SK-N-DZ (cell line): ENCODE results near the gene MTA3.

Experiments
- DNase-seq: peaks from one replicate; pipeline ENCODE4 v3.0.0-alpha.2; 2015; ENCODE audit warnings: low spot score

The MTA3 gene

DNA sequence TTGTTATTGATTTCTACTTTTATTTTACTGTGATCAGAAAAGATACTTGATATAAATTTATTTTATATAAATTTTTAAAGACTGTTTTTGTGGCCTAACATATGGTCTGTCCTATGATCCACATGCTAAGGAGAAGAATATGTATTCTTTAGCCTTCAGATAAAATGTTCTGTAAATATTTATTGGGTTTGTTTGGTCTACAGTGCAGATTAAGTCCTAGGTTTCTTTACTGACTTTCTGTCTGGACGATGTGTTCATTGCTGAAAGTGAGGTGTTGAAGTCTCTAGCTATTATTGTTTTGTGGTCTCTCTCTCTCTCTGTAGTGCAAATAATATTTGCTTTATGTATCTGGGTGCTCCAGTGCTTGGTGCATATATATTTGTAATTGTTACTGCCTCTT lies 165.4 kb downstream of the MTA3 start:
- DNase-seq, result no peak

DNA sequence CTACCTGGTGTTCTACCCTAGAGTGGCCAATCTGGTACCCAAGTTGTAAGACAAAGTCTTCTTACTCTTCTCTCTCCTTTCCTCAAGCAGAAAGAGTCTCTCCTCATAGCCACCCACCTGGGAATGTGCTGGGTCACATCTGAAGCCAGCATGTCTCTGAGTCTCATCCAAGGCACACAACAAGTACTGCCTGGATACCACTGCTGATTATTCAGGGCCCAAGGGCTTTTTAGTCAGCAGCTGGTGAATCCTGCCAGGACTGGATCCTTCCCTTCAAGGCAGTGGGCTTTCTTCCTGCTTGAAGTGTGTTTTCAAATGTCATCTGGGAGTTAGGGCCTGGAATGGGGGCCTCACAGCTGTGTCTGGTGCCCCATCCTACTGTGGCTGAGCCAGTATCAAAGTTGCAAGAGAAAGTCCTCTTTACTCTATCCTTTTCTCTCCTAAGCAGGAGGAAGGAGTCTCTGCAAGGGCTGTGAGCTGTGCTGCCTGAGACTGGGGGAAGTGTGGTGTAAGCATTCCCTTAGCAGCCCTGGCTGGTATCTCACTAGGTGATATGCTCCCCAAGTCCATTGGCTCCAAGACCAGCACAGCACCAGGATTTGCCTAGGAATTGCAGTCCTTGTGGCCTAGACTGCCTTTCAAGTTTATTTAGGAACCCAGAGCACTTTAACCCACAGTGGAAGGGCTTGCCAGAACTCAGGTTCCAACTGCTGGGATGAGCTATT lies 168.3 kb downstream of the MTA3 start:
- no peak for DNase-seq

DNA sequence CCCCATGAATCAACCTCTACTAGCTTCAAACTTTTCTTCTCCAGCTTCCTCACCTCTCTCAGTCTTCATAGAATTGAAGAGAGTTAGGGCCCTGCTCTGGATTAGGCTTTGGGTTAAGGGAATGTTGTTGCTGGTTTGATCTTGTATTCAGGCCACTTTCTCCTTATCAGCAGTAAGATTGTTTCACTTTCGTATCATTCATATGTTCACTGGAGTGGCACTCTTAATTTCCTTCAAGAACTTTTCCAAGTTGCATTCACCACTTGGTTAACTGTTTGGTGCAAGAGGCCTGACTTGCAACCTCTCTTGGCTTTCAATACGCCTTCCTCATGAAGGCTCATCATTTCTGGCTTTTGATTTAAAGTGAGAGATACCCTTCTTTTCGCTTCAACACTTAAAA lies 172.7 kb downstream of the MTA3 start:
- no peak for DNase-seq

DNA sequence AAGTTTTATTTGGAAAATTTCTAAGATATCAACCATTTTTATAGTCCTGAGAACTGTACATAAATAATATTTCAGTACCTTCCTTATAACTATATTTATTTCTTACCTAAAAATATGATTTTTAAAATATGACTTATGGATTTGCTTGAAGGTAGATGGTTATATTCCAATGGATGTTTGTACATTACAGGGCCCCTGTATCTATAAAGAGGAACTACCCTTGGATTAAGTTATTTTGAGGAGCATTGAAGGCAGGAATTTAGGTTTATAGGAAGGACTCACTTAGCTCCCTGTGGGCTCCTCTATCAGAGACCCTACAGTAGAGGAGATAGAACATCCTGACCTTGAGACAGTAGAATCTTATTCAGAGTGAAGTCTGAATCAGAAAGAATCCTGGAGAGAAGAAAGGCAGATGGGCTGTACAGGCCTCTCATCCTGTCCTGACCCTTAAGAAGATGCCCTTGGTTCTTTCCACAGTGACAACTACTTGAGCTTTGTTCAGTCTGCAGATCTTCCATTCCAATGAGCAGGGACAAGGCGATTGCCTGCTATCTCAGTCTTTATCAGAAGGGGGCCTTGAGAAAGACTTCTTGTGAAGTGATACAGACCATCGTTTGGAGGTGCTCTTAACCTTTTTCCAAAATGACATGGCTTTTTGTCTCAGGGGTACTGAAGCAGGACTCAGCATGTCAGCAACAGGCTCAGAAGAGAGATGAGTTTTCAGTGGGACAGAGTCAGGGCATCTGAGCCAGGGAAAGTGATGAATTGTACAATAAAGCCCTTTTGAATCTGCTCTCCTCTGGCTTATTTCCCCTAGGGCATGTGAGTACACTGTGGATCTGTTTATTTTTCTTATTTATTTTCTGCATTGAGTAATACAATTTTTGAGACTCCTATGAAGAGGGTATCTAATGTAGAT lies 174.6 kb downstream of the MTA3 start:
- no peak for DNase-seq

DNA sequence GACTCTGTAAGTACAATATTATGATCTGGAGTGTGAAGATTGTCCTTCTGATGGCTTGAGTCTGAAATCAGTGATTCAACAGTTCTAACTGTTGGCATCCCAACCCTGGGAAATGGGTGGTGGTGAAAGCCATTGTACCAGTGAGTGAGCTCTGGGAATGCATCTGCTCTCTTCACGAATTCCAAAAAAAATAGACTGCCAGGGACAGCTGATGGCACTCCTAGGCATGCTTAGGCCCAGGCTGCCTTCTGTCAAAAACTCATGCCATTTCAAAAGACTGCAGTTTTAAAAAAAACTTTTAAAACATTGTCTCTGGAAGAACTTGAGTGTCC lies 175.2 kb downstream of the MTA3 start:
- DNase-seq, result no peak

DNA sequence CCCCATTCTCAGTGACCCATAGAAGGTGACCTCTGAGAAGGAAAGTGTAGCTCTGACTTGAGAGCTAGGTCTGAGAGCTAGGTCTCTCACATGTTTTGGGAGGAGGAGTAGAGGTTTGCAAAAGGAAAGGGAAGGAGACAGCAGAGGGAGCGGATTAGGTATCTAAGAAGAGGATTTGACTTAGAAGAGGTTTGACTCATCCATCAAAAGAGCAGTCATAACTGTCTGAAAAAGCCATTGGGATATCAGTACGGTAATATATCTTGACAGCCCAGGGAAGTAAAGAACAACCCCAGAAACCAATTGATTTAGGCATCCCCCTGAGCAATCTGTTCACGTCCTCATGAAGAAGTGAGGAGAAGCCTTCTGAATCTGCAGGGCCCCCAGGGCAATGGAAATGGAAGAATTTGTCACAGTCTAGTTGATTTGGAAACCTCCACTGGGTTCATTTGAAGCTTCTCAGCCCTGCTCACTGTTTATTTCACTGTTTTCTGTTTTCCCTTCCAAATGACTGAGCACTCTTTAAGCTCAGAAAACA lies 176.2 kb downstream of the MTA3 start:
- no peak for DNase-seq

DNA sequence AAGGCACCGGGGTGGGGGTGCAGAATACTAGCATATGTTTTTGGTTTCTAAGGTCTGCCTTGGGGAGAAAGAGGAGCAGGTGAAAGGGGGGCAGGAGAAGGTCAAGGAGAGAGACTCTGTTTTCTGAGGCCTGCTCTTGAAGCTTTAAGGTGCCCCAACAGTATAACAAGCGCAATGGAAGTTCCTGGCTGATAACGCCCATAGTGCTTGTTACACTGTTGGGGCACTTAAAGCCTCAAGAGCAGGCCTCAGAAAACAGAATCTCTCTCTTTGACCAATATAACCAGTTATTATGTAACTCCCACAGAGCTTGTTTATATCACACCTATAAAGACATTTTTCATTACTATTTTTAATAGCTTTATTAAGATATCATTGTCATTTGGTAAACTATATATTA lies 179.0 kb downstream of the MTA3 start:
- DNase-seq, result no peak

DNA sequence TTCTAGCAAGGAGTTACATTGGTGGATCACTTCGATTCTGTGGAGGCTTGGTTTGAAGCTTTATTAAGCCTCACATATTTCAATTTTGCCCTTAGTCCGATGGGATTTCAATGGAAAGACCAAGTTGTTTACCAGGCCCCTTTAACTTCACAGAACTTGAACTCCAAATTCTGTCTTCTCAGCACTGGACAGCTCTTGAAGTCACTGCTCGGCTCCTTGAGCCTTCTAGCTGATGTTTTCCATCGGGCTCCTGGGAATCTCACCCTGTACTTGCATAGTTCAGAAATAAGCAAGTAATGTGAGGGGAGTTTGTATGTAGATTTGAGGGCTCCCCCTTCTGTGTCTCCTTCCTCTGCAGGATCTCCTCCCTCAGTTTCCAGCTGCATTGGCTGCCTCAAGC lies 180.4 kb downstream of the MTA3 start:
- DNase-seq, result no peak

DNA sequence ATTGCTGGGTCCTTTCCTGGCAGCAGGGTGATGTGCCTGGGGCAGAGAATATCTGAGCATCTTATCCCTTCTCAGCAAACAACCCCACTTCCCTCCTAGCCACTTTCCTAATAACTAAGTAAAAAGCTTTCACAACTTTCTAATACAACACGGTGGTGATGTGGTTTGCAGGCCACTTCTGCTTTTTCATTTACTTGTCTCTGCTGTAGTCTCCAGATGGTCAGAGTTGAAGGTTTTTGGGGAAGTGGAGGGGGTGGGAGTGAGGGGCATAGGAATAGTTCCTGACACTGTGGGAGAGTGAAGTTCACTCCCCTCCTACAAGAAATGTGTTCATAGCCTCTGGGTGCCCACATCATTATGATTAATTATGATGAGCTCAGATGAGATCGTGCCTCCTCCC lies 183.9 kb downstream of the MTA3 start:
- DNase-seq, result no peak

DNA sequence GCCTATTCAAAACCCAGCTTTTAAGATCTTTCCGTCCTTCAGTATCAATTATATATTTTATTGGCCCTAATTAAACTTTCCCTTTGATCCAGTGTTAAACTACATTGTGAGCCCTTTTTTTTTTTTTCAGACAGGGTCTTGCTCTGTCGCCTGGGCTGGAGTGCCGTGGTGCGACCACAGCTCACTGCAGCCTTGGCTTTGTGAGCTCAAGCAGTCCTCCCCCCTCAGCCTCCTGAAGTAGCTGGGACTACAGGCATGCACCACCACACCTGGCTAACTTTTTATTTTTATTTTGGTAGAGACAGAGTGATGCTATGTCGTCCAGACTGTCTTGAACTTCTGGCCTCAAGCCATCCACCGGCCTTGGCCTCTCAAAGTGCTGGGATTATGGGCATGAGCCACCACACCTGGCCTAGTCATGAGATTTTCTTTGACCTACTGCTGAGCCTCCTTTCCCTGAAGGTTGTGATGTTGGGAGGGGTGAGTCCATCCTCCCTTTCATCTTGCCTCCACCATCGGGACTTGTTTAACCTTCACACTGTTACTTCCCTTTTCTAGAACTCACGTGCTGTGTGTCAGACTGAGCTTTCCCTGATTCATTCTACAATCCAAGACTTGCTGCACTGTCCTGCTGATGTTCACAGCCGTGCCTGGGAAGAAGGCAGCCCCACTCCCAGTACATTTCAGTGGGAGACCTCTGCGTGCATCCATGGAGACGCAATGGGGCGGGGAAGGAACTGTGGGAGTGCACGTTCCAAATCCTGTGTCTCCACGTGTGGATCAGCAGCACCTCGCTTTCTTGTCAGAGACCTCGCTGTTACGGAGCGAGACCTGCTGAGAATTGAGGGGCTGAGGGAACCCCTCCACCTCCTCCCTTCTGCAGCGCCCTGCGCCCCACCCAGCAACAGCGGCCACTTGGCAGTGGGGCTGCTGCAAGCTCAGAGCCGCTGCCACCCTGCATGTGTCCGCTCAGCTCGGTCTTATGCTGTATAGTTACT lies 184.7 kb downstream of the MTA3 start:
- no peak for DNase-seq

DNA sequence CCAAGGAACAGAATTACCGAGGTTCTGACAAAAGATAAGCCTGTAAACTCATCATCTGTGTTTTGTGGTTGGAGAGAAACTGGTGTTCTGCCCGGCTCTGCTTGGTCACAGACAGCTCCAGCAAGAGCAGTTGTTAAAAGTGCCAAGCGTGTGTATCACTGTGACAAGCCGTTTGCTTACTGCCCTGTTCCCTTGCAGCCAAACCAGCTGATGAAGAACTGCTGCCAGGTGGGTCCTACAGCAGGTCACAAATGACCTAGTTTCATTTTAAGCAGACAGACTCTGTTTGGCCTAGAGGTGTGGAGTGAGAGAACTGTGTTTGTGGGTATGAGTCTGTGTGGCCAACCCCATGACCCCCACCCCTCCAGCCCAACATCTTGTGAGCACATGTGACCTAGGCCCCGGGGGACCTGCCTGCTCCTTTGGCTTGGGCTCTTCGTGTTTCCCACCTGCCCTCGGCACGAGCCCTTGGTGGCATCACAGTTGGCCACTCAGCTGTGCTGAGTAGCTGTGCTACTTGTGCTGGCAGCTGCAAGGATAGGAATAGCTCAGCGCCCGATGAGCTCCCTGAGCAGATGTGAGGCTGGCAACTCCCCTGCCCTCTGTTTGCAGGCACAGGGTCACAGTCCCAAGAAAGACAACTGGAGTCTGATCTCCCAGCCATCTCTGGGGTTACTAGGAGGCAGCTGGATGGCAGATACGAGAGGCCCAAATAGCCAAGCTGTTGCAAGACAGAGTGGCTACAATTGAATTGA lies 185.8 kb downstream of the MTA3 start:
- no peak for DNase-seq

DNA sequence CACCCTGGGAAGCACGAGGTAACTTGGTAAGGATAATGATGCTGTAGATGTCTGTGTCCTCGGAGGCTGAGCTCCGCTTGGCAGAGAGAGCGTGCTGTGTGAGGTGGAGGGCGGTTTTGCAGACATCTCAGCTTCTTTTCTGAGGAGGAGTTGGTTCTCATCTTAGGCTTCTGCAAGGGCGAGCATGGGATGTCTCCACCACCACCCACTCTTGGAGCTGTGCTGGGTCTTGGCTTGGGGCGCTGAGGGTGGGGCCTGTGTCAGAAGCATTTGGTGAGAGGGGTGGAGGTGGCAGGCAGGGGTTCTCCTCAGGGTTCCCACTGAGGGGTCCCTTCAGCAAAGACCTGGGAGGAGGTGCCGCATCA lies 186.3 kb downstream of the MTA3 start:
- DNase-seq, result no peak

DNA sequence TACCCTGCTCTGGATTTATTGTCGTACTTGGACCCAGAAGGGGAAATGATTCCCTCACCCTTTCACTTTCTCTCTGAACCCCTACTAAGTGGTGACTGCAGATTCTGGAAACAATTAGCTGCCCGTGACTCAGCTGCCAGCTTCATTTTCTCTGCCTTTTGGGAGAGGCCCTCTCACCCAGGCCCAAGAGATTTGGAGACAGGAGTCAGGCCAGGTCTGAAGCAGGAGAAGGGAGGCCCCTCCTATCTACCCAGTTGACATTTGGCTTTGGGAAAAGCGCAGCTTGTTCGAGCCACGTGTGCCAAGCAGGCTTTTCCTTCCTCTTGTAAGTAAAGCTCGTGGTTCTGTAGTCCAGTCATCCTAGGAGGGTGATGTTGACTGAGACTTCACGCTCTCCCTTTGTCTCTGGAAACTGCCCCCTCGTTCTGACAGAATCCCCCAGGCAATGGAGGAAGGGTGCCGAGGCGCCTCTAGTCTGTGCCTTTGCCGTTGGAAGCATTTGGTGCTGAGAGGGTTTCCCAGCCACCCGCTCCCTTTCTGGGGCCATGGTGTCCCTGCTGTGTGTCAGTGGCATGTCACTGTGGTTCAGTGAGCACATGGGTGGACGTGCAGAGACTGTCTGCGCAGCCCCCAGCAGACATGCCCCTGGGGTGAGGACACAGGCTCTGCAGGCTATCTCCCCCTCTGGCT lies 186.9 kb downstream of the MTA3 start:
- no peak for DNase-seq

DNA sequence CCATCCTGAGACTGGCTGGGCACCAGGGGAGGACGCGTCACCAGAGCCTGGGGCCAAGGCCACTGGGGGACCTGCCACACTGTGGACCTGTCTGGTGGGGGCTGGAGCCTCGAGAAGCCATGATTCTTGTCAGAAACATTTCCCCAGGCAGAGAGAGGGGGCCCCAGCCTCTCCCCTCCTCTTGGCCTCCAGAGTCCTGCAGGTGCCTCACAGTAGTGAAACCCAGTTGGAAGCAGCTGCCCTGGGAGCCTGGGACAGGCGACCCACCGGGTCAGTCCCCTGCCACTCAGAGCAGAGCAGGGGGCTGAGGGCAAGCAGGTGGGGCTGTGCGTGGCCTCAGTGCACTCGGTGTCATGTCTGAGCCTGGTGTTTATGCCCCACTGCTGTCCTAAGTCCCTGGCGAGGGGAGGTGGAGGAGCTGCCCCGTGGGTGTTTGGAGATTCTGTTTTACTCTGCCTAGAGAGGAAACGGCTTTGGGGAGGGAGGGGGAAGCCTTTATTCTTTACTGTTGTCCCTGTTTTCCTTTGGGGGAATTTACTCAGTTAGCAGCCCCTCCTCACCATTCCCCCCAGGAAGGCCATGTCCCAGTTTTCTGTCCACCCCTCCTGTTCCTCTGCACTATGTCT lies 187.8 kb downstream of the MTA3 start:
- DNase-seq, result no peak

DNA sequence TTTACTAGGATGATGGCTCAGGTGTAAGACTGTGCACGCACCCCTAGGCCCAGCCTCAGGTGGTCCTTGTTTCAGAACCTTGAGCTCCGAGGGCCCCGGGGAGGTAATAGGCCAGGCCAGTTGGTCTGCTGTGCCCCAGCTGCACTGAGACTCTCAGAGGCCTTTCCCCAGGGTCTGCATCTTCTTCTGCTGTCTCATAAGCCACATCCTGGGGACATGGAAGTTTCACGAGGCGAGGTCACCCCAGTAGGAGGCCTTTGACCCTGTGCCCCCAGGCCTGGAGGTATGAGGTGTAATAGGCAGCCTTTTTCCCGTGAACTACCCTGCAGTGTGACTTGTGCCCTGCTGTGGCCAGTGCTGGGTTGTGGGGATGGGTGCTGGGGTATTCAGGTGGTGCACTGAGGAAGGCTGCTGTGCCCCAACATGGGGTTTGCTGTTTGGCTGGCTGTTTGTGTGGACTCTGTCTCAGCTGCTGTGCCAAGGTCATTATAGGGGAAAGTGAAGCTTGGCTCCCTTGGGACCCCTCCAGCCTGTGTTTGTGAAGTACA lies 188.6 kb downstream of the MTA3 start:
- no peak for DNase-seq

DNA sequence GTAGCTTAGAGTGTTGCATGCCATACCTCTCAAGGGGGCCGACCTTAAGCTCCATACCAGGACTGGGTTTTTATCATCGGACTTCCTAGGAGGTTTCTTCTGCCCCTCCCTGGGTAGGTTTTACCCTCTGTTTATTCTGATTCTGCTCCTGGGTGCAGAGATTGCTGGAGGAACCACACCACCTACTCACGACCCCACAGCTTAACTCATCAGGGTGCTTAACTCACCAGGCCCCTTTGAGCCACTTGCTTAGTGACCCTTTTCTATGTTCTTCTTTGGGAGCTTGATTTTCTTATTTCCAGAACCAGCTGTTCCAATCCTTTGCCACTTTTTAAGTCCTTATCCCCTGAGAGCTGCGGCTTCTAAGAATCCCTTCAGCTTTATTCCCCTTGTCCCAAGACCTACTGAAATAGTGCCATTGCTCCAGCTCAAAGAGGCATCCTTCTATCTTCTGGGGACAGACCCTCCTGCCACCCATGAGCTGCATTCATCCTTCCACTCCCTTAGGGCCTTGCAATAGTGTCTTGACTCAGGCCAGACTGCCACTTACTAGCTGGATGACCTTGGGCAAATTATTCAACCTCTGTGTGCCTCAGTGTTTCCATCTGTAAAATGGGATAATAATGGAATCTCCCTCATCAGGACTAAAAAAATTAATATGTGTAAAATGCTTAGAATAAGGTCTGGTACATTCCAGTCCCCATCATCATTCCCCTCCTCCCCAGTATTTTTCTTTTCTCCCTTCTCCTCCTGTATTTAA lies 189.7 kb downstream of the MTA3 start:
- no peak for DNase-seq

DNA sequence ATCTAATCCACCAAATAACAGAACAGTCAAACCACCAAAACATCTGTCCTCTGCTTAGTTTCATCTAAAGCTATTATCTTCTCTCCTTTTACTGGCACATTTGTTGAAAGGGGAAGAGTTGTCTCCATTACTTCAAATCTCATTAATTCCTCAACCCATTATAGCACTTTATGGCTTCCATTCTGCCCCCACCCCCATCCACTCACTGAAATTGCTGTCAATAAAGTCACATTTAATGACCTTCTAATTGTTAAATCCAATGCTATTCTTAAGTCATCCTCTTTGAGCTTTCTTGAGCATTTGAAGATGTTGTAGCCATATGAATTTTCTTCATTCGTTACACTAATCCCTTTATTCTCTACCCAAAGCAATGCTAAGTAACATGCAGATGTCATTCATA lies 190.3 kb downstream of the MTA3 start:
- no peak for DNase-seq

DNA sequence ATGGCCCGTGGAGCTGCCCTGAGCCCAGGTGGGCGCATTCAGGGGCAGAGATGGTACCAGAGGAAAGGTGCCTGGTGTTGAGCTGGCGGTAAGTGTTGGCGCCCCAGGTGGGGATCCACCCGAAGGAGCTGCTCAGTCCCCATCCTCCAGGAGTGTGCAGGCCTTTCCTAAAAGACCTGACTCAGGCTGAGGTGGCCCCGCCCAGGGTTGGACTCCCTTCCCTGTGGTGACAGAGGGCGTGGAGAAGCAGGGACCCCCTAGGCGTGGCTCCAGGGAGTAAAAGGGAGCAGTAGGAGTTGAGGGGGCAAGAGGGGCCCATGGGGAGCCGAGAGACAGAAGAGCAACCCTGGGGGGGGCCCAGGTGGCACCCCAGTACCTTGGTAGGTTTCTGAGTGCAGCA lies 193.1 kb downstream of the MTA3 start:
- DNase-seq, result no peak

DNA sequence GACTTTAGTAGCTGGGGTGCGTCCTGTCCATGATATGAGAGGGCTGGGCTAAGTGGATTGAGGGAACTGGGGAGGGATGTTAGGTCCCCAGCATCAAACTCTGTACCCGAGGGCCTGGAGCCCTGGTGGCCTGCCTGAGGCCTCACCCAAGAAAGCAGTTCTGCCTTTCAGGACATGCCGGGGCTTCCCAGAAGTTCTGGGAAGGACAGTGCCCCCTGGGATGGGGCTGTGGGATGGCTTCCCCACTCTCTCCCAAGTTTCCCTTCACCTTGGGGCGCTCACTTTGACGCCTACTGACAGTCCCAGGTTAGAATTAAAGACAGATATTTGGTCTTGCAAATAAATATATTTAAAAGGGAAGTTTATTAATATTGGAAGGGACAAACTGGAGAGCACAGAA lies 193.7 kb downstream of the MTA3 start:
- no peak for DNase-seq
